T-helper 2 cell (primary cell): Measurements from ENCODE around the gene TMEM50A.
"Not testable (repeated sequence)": the region's sequence is repeated elsewhere in the genome, so short reads cannot be mapped to it uniquely, and the experiment has no call there.

Source experiments
- DNase-seq, 5 experiments: peaks; one replicate each; pipeline versions ENCODE4 v3.0.0 to v3.0.0-alpha.2; 2012 to 2022

TMEM50A gene

DNA sequence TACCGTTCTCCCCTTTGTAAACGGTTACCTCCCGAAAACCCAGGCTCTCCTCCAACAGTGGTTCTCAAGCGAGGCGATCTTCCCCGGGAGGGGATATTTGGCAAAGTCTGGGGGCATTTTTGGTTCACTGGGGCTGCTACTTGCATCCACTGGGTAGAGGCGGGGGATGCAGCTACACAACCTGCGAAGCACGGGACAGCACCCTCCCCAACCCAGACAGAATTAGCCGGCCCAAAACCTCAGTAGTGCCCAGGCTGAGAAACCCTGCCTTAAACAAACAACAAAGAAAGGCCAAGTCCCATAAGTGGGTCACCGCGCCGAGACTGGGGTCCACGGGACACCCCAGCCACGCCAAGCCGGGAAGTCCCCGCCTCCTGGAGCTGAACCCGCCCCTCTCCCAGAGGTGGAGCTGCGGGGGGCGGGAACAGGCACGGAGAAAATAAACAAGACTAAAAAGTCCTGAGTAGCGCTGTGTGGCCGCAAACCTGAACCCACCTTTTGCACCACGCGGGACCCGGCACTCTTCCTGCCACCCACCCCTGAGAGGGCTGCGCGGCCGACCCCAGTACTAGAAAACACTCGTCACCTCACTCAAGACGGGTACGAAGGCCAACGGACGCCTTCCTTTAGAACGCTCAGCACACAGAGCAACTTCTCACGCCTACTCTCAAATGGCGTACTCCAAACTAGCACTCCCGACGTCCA lies 499 bp upstream of the TMEM50A start:
- peak in 3 of 5 experiments; percentile 7 to 25 (median 18) for DNase-seq

DNA sequence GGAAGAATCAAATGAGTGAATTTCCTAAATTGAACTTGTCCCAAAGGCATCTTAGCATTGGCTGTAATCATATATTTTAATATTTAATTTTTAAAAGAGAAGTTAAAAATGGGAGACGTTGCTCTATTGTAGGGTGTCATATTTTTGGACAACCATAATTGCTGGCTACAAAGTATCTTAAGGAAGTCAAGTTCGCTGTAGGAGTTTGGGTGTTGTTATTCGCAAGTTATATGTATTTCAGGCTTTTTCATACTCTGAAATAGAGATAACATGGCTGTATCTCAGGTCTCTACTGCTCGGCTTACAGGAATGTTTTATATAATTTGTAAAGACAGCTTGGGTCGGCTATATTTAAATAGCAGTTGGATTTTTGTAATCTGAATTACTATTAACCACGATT lies 852 bp downstream of the TMEM50A start:
- DNase-seq: peak in 1 of 5 experiments; percentile 44

DNA sequence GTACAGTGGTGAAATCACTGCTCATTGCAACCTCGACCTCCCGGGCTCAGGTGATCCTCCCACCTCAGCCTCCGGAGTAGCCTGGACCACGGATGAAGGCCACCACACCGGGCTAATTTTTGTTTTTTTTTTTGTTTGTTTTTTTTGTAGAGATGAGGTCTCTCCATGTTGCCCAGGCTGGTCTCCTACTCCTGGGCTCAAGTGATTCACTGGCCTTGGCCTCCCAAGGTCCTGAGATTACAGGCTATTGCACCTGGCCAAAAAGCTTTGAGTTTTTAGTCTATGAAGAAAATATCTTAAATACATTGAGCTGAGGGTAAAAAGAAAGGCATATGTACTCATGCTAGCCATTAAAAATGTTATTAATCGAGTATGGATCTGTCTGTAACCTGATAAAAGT lies 3.6 kb downstream of the TMEM50A start:
- DNase-seq: no peak

DNA sequence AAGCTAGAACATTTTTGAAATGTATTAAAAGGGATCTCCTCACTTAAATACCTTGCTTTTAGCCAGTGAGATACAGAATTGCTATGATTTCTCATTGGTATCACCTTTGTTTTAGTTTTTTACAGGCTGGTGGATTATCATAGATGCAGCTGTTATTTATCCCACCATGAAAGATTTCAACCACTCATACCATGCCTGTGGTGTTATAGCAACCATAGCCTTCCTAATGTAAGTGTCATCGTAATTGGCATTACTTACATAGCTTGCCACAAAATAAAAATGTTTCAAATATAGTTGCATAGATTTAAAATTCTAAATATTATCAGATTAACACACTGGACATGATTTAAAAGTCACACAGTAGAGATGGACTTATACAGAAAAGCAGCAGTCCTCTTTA lies 4.7 kb downstream of the TMEM50A start:
- DNase-seq: no peak

DNA sequence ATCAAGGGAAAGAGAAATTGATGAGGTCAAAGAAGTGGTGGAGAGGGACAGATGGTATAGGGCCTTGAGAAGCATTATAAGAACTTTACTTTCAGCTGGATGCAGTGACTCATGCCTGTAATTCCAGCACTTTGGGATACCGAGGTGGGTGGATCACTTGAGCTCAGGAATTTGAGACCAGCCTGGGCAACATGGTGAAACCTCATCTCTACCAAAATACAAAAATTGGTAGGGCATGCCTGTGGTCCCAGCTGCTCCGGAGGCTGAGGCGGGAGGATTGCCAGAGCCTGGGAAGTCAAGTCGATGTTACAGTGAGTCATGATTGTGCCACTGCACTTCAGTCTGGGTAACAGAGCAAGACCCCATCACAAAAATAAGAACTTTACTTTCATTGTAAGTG lies 5.7 kb downstream of the TMEM50A start:
- DNase-seq: no peak

DNA sequence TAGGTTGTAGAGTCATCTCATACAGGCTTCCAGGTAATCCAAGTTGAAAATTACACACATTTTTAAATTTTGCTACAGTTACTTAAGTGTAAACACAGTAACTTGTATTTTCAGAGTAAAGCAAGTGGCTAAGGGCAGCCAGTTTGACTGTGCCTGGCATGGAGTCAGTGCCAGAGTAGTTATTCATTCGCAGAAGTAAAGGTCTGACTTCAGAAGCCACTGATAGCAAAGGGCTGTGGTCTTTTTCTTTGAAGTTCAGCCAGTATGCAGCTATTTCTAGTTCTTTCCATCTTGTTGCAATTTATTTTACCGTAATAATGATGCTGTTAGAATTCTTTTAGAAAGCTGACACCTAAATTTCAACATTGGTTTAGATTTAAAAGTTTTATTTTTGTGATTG lies 9.4 kb downstream of the TMEM50A start:
- no peak for DNase-seq

DNA sequence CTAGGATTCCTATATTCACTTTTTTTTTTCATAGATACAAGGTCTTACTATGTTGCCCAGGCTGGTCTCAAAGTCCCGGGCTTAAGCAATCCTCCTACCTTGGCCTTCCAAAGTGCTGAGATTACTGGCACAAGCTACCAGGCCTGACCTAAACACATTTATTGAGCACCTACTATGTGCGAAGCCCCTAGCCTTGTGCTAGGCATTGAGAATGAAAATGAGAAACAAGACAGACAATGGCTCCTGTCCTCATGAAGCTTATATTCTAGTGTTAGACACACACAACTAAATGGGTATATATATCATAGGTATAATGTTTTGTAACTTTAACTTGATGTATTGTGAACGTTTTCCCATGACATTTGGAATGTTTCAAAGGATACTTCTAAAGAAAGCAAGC lies 11.5 kb downstream of the TMEM50A start:
- no peak for DNase-seq

DNA sequence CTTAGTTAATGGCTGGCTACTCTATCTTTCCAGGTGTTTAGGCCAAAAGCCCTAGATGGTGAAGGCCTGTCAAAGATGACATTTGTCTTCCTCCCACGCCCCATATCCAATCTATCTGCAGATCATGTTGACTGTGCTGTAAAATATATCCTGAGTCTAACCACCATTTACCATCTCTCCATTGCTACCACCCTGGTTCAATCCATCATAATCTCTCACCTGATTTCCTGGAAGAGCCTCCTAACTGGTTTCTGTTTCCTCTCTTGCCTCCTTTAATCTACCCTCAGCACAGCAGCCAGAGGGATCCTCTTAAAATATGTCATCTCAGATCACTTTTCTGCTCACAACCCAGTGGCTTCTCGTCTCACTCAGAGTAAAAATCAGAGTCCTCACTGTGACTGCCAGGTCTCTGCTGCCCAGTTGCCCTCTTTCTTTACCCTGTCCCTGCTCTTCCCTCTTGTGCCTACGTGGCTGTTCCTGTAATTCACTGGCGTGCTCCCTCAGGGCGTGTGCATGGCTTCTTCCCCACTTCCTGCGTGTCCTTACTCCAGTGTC lies 17.8 kb downstream of the TMEM50A start:
- DNase-seq: peak in 1 of 5 experiments; percentile 59

DNA sequence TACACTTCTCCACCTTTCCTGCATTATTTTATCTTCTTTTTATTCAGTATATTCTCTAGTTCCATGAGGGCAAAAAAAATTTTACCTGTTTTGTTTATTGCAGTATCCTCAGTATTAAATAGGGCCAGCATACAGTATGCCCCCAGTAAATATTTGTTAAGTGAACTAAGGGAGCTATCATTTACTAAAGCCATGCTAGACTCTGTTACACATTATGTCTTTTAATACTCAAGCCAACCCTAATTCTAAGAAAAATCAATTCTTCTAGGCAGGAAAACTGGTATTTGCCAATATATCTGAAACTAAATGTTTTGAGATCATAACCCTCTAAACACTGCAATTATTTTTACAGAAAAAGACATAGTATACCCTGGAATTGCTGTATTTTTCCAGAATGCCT lies 18.3 kb downstream of the TMEM50A start:
- no peak for DNase-seq

DNA sequence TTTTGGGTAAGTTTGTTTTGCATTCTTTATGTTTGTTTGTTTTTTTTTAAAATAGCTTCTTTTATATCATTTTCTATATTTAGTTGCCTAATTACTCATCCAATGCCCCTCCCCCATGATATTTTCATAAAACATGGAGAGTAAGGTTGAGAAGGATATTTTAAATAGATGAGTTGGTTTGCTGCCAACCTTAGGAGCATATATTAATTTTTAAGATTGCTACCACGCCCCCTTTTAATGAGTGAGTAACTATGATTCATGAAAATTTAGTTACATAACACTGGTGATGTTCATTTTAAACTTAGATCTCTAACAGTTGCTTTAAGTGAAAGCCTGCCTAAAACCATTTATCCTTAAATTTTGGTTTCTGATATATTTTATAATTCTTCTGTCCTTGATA lies 18.7 kb downstream of the TMEM50A start:
- DNase-seq: no peak

DNA sequence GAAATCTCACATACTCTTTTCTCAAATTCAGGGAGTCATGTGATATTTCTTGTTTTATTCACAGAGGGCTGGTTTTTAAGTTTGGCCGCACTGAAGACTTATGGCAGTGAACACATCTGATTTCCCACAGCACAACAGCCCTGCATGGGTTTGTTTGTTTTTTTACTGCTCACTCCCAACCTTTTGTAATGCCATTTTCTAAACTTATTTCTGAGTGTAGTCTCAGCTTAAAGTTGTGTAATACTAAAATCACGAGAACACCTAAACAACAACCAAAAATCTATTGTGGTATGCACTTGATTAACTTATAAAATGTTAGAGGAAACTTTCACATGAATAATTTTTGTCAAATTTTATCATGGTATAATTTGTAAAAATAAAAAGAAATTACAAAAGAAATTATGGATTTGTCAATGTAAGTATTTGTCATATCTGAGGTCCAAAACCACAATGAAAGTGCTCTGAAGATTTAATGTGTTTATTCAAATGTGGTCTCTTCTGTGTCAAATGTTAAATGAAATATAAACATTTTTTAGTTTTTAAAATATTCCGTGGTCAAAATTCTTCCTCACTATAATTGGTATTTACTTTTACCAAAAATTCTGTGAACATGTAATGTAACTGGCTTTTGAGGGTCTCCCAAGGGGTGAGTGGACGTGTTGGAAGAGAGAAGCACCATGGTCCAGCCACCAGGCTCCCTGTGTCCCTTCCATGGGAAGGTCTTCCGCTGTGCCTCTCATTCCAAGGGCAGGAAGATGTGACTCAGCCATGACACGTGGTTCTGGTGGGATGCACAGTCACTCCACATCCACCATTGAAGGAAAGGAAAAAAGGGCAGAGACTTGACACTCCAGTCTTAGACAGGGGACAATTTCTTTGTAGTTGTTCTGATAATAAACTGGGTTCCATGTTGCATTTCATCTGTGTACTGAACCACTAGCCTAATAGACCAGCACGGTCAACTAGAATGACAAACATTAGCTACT lies 22.8 kb downstream of the TMEM50A start:
- DNase-seq: peak in 1 of 5 experiments; percentile 13

DNA sequence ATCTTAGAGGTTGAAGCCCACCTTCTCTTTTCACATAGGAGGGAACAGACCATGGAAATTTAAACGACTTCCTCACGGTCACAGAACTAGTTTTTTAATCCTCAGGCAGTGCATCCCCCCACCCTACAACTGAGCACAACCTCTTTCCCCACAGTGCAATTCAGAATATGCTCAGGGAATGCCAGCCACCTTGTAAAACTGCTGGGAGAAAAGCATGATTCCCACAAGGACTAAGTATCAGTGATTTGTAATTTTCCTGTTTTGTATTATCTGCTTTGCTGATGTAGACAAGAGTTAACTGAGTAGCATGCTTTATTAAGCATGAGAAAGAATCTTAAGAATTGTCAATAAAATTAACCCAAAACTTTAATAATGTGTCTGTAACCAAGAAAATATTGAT lies 23.8 kb downstream of the TMEM50A start:
- DNase-seq: no peak

DNA sequence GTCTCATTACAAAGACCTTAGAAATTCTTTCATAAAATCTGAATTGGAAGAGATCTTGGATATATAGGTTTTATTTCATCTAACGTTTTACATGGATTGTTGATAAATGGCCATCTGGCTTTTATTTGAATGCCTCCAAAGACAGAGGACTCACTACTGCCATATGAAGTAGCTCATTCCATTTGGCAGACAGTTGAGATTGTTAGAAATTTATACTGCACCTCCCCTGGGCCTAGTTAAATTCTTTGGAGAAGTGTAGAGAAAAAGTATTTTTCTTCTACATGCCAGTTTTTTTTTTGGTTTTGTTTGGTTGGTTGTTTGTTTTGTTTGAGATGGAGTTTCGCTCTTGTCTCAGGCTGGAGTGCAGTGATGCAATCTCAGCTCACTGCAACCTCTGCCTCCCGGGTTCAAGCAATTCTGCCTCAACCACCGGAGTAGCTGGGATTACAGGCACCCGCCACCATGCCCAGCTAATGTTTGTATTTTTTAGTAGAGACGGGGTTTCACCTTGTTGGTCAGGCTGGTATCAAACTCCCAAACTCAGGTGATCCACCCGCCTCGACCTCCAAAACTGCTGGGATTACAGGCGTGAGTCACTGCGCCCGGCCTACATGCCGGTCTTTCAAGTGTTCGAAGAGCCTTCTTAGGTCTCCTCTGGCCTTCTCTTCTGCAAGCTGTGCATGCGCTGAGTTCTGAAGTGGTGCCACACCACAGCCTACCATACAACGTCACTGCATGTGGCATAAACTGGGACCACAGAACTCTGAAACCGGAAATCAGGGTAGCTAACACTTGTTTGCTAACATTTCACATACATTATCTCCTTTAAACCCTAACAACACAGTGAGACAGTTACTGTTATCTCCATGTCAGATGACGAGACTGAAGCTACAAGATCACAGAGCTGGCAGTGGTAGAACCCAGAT lies 24.8 kb downstream of the TMEM50A start:
- not testable (repeated sequence) for DNase-seq

DNA sequence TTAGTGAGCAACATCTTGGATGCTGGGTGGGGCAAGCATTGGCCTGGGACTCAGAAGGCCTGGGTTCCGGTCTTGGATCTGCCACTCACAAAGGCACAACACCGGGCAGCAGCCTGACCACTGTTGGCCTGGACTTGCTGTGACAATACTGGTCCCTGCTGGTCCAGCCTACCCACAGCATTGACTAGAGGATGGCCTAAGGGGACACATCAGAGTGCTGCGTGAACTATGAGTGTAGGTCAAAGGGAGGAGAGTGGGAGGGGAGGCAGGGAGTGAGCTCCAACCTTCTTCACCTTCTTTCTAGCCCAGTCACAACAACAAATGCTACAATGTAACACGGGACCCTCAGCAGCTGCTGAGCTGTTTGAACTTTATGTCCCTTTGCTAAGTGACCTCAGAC lies 31.1 kb downstream of the TMEM50A start:
- DNase-seq: no peak

DNA sequence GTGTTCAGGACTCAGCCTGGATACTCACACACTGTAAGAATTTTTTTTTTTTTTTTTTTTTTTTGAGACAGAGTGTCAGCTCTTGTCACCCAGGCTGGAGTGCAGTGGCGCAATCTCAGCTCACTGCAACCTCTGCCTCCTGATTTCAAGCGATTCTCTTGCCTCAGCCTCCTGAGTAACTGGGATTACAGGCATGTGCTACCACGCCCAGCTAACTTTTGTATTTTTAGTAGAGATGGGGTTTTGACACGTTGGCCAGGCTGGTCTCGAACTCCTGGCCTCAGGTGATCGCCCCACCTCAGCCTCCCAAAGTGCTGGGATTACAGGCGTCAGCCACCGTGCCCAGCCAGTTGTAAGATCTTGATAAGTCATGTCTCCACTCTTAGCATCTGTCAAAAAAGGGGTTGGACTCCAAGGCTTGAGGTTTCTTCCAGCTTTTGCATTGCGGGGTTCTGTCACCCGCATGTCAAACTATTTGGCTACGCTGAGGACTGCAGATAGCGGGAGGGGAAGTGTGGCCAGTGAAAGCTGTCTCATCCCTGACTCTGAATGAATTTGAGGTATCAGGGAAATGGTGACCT lies 31.6 kb downstream of the TMEM50A start:
- not testable (repeated sequence) for DNase-seq

DNA sequence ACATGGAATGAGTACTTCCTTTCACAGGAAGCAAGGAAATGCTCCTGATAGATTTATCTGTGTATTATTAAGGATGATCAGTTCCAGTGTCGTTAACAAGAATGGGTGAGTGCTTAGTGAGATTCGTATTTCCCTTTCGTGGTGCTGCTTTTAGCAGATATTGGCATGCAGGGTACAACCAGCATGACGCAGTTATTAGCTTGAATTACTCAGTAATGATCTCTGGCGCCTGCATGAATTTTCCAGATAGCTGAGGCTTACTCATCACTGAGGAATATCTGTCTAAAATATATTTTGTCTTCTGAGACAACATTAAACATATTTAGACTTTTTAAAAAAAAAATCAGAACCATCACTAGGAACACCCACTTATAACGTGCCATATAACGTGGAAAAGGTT lies 33.6 kb downstream of the TMEM50A start:
- not testable (repeated sequence) for DNase-seq

DNA sequence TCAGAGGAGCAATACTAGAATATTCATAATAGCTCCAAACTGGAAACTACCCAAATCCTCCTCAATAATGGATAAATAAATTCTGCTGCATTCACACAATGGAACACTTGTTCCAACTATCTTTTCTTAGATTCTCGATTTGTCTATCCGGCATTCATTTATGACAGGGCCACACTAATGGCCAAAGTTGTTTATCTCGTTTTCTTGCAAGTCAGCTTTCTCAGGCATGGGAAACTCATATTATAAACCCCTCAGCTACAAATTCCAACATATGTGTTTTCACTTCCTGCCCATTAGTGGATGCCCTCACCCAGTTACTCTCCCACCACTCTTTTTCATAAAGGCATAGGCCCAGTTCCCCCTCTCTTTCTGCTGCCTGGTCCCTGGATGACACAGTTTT lies 40.2 kb downstream of the TMEM50A start:
- not testable (repeated sequence) for DNase-seq

DNA sequence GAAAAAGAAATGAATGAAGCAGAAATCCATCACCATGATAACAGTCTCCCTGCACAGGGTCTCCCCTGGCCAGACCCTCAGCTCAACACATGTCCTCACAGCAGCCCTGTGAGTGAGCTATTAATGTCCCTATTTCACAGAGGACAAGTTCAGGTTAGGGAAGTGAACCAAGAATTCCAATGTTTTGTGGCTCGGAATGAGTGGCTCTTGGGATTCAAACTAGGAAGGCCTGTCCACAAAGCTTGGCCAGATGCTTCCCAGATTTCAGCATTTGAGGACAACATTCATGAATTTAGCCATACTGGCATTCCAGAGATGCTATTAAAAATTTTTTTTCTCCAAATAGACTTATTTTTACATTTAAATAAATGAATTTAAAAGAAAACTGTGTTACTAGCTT lies 44.4 kb downstream of the TMEM50A start:
- not testable (repeated sequence) for DNase-seq

DNA sequence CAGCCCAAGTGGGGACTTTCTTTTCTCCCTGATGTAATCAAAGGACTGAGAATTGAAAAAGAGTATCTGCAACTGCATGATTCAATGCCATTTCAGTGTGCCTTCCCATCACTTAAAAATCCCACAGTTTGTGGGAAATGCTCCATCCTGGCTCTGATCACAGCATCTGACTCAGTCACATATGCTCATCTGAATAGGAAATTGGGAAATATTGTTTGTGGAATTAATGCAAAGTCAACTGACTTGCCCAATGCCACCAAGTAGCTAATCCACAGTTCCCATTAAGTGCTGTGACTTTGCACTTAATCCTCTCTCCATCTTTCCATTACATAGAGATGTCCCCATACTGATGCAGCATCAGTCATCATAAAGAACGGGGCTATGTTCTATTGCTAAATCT lies 45.0 kb downstream of the TMEM50A start:
- DNase-seq: peak in 1 of 5 experiments; percentile 24

DNA sequence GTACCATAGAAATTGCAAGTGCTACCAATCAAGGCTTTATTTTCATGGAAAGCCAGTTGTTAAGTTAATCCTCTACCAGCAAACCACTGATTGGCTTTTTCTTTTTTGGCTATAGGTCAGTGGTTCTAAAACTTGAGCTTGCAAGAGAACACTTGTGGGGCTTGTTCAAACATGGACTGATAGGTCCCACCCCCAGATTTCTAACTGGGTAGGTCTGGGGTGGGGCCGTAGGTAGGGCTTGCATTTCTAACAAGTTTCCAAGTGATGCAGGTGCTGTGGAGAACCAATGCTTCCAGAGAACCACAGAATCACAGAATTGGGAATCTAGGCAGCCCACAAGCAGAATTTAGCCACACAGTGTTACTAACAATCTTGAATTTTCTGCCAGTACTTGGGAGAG lies 45.7 kb downstream of the TMEM50A start:
- DNase-seq: not testable (repeated sequence)

DNA sequence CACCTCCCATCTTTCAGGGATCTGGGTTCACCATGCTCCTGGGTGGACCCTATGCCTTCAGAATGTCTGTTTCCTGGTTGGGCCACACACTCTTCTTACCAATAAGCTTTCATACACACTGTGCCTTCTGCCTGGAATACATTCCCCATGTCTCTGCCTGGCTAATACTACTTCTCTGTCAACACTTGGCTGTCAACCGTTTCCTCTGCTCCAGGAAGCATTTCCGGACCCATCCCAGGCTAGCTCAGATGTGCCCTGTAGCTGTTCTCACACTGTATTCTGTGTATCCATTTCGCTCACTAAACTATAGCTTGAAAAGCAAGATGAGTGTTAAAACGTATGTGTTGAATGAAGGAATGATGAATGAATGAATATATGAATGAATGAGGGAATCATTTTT lies 49.0 kb downstream of the TMEM50A start:
- DNase-seq: not testable (repeated sequence)

DNA sequence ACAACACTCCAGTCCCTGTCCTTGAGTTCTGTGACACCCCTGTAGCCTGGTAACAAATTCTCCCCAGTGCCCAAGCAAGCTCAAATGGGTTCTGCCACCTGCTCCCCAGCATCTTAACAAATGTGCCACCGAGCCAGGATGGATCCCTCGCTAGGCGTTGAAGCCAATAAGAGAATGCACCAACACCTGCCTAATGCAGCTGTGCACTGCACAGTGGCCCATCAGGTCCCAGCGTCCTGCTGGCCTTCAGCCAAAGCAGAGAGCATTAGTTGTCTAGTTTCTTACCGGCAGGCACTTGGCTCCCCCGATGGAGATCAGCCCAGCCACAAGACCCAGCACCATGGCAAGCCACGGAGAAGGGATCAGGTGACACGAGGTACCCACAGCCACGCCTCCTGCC lies 50.6 kb downstream of the TMEM50A start:
- DNase-seq: not testable (repeated sequence)
